ENCODE measurements around the gene CCDC17. TPM values are rescaled to one million over a fixed set of nuclear protein-coding genes. Genes with fewer than 3 reads are reported as not detected.

CCDC17 gene
- total RNA-seq, 1 donor from 2014 or later = 2.2 TPM

DNA sequence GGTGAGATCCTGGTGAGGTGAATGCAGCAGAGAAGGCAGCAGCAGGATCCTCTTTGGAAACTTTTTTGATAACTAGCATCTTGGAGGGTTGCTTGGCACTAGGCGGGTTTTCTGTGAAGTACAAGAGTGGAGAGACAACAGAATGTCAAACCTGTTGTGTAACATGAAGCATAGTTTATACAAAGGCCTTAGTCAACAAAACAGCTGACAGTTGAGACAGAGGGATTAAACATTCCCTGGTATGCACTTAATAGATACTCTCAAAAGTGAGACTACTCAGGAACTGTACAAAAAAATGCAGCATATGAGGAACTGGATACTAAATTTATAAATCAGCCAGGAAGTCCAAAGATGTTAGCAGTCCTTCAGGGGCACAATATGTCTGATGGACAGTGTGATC lies 16.4 kb upstream of the CCDC17 start:
- TF ChIP-seq, protein P1, sequence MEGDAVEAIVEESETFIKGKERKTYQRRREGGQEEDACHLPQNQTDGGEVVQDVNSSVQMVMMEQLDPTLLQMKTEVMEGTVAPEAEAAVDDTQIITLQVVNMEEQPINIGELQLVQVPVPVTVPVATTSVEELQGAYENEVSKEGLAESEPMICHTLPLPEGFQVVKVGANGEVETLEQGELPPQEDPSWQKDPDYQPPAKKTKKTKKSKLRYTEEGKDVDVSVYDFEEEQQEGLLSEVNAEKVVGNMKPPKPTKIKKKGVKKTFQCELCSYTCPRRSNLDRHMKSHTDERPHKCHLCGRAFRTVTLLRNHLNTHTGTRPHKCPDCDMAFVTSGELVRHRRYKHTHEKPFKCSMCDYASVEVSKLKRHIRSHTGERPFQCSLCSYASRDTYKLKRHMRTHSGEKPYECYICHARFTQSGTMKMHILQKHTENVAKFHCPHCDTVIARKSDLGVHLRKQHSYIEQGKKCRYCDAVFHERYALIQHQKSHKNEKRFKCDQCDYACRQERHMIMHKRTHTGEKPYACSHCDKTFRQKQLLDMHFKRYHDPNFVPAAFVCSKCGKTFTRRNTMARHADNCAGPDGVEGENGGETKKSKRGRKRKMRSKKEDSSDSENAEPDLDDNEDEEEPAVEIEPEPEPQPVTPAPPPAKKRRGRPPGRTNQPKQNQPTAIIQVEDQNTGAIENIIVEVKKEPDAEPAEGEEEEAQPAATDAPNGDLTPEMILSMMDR (IDR thresholded peaks at IDR 0.05) = no peak
- Mint-ChIP-seq H3K27ac (ENCODE audit: unreplicated experiment) (no peak overlapping the region), H3K4me3 (ENCODE audit: unreplicated experiment) (no peak overlapping the region), H3K27me3 (ENCODE audit: unreplicated experiment) (no peaks in the 10 kb centered on the region), H3K4me1 (ENCODE audit: unreplicated experiment) (peaks cover 3% of the 10 kb centered on the region), H3K36me3 (ENCODE audit: unreplicated experiment) (peaks cover 22% of the 10 kb centered on the region), H3K9me3 (ENCODE audit: unreplicated experiment) (no peaks in the 10 kb centered on the region)
- DNase-seq (ENCODE audit: extremely low spot score, unreplicated experiment) = no peak

DNA sequence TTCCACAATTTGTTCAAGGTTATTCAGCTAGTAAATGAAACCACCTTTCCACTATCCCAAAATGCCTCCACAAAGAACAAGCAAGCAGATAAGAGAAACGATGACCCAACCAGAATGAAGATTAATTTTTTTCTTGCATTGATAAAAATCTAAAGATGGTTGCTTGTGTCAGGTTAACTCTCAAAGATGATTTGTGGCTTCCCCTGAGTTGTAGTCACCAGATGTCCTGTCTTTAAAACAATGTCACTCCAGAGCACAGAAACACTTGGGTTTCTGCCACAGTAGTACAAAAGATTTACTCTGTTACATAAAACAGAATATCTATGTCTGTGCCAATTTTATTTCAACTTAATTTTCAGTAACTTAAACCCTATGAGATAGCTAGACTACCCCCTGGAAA lies 11.4 kb upstream of the CCDC17 start:
- TF ChIP-seq, protein P1 (IDR thresholded peaks at IDR 0.05) = no peak
- Mint-ChIP-seq H3K4me3 (ENCODE audit: unreplicated experiment) (no peak overlapping the region), H3K27me3 (ENCODE audit: unreplicated experiment) (no peaks in the 10 kb centered on the region), H3K27ac (ENCODE audit: unreplicated experiment) (no peak overlapping the region), H3K9me3 (ENCODE audit: unreplicated experiment) (no peaks in the 10 kb centered on the region), H3K36me3 (ENCODE audit: unreplicated experiment) (peaks cover 31% of the 10 kb centered on the region), H3K4me1 (ENCODE audit: unreplicated experiment) (no peaks in the 10 kb centered on the region)
- DNase-seq (ENCODE audit: extremely low spot score, unreplicated experiment) = no peak

DNA sequence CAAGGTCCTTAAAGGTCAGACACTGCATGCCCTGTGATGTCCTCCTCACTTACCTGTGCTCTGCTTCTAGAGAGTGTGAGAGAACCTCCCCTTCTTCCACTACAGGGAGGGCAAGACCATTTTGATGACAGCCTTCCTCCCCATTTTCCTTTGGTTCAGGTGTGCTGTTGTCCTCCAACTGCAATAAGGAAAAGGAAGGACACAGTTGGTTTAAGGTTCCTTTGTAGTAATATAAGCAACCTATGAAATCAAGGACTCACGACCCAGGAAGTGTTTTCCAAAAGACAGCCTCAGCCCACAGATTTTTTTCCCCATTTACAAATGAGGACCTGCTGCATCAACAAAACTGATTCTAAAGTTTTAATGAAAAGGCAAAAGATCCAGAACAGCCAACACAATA lies 6.6 kb upstream of the CCDC17 start:
- H3K9me3 Mint-ChIP-seq (ENCODE audit: unreplicated experiment) = no peaks in the 10 kb centered on the region
- H3K36me3 Mint-ChIP-seq (ENCODE audit: unreplicated experiment) = peaks cover 44% of the 10 kb centered on the region
- DNase-seq (ENCODE audit: extremely low spot score, unreplicated experiment) = no peak
- H3K27ac Mint-ChIP-seq (ENCODE audit: unreplicated experiment) = no peak overlapping the region
- no peaks in the 10 kb centered on the region for H3K27me3 Mint-ChIP-seq (ENCODE audit: unreplicated experiment)
- H3K4me3 Mint-ChIP-seq (ENCODE audit: unreplicated experiment) = no peak overlapping the region
- TF ChIP-seq, protein P1 (IDR thresholded peaks at IDR 0.05) = no peak
- H3K4me1 Mint-ChIP-seq (ENCODE audit: unreplicated experiment) = no peaks in the 10 kb centered on the region

DNA sequence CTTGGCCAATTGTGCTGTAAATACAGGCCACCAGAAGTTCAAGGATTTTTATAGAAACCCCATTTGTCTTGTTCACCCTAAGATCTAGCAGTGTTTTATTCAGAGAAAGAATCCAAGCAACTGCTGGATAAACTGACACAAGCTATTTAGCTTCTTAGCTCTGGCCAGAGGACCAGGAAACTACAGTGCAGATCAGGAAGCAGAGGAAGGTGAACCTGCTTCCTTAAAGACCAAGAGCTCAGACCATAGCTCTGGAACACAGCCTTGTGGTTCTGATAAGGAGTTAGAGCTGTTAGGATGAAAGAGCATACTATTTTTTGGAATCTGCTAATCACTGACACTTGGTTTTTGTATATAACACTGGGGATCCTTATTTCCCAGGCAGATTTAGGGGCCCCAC lies 5.2 kb upstream of the CCDC17 start:
- H3K9me3 Mint-ChIP-seq (ENCODE audit: unreplicated experiment) = no peaks in the 10 kb centered on the region

DNA sequence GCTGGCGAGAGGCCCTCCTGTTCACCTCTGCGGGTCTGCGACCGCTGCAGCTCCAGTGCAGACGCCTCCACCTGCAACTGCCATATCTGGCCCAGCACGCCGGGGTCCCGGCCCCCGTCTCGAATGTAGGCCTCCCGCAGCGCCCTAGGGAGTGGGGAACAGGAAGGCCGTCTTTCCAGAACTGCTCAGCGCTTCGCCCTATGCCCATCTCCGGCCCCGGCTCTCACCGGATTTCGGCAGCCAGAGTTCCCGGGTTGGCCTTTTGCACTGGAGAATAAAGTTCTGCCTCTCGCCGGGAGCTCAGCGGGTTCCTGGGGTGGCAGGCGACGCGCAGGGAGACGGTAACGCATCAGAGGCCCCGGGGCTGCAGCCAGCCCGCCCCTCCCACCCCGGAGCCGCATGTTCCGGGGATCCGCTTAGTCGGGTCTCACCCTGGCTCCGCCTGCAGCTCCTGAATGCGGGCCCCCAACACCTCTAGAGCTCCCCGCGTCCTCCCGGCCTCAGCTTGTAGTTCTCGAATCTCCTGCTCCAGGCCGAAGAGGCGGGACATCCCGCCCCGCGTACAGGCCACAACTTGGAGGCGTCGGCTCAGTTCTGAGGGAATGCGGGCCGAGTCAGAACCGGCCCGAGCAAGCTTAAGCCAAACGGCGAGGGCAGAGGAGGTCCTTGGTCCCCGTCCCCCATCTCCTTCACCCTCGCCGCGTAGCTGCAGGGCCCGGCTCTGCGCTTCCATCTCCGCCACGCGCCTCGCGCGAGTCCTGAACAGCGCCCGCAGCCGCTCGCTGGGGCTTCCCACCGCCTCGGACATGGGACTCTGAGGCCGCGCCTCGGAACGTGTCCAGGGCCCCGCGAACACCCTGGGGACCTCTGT lies 1.1 kb downstream of the CCDC17 start:
- no peaks in the 10 kb centered on the region for H3K9me3 Mint-ChIP-seq (ENCODE audit: unreplicated experiment)
- H3K4me1 Mint-ChIP-seq (ENCODE audit: unreplicated experiment) = no peaks in the 10 kb centered on the region
- TF ChIP-seq, protein P1 (IDR thresholded peaks at IDR 0.05) = no peak
- no peak overlapping the region for H3K4me3 Mint-ChIP-seq (ENCODE audit: unreplicated experiment)
- DNase-seq (ENCODE audit: extremely low spot score, unreplicated experiment) = no peak
- peaks cover 27% of the 10 kb centered on the region for H3K36me3 Mint-ChIP-seq (ENCODE audit: unreplicated experiment)
- peak overlapping the region; percentile 34 for H3K27ac Mint-ChIP-seq (ENCODE audit: unreplicated experiment)
- no peaks in the 10 kb centered on the region for H3K27me3 Mint-ChIP-seq (ENCODE audit: unreplicated experiment)

More for the DNA sequence above, 5.2 kb upstream of the CCDC17 start:
- H3K27ac Mint-ChIP-seq (ENCODE audit: unreplicated experiment) = no peak overlapping the region
- no peak for DNase-seq (ENCODE audit: extremely low spot score, unreplicated experiment)
- H3K27me3 Mint-ChIP-seq (ENCODE audit: unreplicated experiment) = no peaks in the 10 kb centered on the region
- no peak overlapping the region for H3K4me3 Mint-ChIP-seq (ENCODE audit: unreplicated experiment)
- H3K36me3 Mint-ChIP-seq (ENCODE audit: unreplicated experiment) = peaks cover 46% of the 10 kb centered on the region
- TF ChIP-seq, protein P1 (IDR thresholded peaks at IDR 0.05) = no peak
- H3K4me1 Mint-ChIP-seq (ENCODE audit: unreplicated experiment) = no peaks in the 10 kb centered on the region
